Psoas muscle (tissue), 8 donors: ENCODE results near the gene IFNA14. TPM values are rescaled to one million over a fixed set of nuclear protein-coding genes. Genes with fewer than 3 reads are reported as not detected.

ENCODE experiments used
- ATAC-seq, 4 donors: fragments of 200-7000 bp; cut with Tn5 transposase; one replicate each; pipeline ENCODE4 v1.9.1; 2020; ENCODE audit warnings: moderate library complexity in 3 of 4, mild to moderate bottlenecking in 2 of 4
- DNase-seq, 2 donors: peaks; one replicate each; pipeline ENCODE4 v3.0.0-alpha.2; 2020
- H3K27ac ChIP-seq: fragments of 200-600 bp; one replicate; pipeline ENCODE4 v1.8.0; 2022
- H3K27me3 ChIP-seq, 3 donors: fragments of 200-600 bp in 1 of 3; one replicate each; pipeline versions ENCODE4 v1.6.1 to v1.8.0; 2013 to 2022; ENCODE audit warnings: low read length in 2 of 3, mild to moderate bottlenecking in 2 of 3, moderate library complexity in 1 of 3; ENCODE audit not compliant: insufficient read depth in 3 of 3
- H3K36me3 ChIP-seq, 2 donors: fragments of 200-600 bp in 1 of 2; one replicate each; pipeline versions ENCODE4 v1.6.1 to v1.8.0; 2013 to 2022; ENCODE audit warnings: low read depth in 1 of 2, mild to moderate bottlenecking in 1 of 2, moderate library complexity in 1 of 2; ENCODE audit not compliant: insufficient read depth in 1 of 2
- H3K4me1 ChIP-seq: fragments of 200-600 bp; one replicate; pipeline ENCODE4 v1.8.0; 2022
- H3K4me3 ChIP-seq: fragments of 200-600 bp; one replicate; pipeline ENCODE4 v1.8.0; 2022; ENCODE audit warnings: mild to moderate bottlenecking
- H3K9me3 ChIP-seq: fragments of 200-600 bp; one replicate; pipeline ENCODE4 v1.8.0; 2022
- WGBS, 3 donors: extraction: QIAGEN DNeasy Blood & Tissue Kit; methylation state at CpG; one replicate each; pipeline versions ENCODE4 v1.1.6 to v1.1.7; 2013; 5-methylcytosine and 5-hydroxymethylcytosine counted together
- intact Hi-C, 2 donors: fragments of 100-400 bp; cut with DNase I; formaldehyde crosslinking; loops; one replicate each; pipeline versions ENCODE4 v1.11.0 to v1.14.2; 2022
- polyA plus RNA-seq, 3 donors: library from polyadenylated mRNA; stranded (reverse); fragments of 200-250 nt; gene quantifications; one replicate each; pipeline ENCODE4 v1.2.3, GENCODE V29; 2013
- total RNA-seq, 4 donors: library from RNA; stranded (reverse); fragmentation: NEBNext Ultra II Directional in 2 of 4; extraction: Animal tissue kit (Norgen Biotek cat#: 25700) in 2 of 4; gene quantifications; one replicate each; pipeline versions ENCODE4 v1.2.1 to v1.2.4, GENCODE V29; 2021 to 2023
- TF ChIP-seq, protein P1 (sequence below): fragments of 200-600 bp; IDR thresholded peaks from one replicate; pipeline ENCODE4 v1.8.0; 2022; ENCODE audit warnings: antibody characterized with exemption
- donor health status: healthy with polysubstance abuse.
- donor health status: DM: no; HTN: no; CAD: no; lungs with moderate emphysema.
- donor health status: Bipolar disorder and iron deficiency.
- donor health status: healthy.
- donor health status: DM: yes; HTN: yes; CAD: no.
- donor health status: DM: no; HTN: no; CAD: no.
- donor health status: DM: no; HTN: no; CAD: no.
- donor health status: DM: yes; HTN: yes; CAD: no.

IFNA14 gene
- total and polyA plus RNA-seq, 7 donors, result not detected

- Histone ChIP-seq H3K27me3 (no peaks in the 10 kb centered on the region), H3K36me3 (no peaks in the 10 kb centered on the region), H3K9me3 (no peaks in the 10 kb centered on the region), H3K27ac (no peak overlapping the region), H3K4me3 (no peak overlapping the region), H3K4me1 (no peaks in the 10 kb centered on the region)
- no peak for DNase-seq
- ATAC-seq, result no peak
- 75 to 79% (median 78%) methylated on average over 5 of the region's 5 CpGs for WGBS, 3 donors
- intact Hi-C loops, result no loop called here
- TF ChIP-seq, protein P1, sequence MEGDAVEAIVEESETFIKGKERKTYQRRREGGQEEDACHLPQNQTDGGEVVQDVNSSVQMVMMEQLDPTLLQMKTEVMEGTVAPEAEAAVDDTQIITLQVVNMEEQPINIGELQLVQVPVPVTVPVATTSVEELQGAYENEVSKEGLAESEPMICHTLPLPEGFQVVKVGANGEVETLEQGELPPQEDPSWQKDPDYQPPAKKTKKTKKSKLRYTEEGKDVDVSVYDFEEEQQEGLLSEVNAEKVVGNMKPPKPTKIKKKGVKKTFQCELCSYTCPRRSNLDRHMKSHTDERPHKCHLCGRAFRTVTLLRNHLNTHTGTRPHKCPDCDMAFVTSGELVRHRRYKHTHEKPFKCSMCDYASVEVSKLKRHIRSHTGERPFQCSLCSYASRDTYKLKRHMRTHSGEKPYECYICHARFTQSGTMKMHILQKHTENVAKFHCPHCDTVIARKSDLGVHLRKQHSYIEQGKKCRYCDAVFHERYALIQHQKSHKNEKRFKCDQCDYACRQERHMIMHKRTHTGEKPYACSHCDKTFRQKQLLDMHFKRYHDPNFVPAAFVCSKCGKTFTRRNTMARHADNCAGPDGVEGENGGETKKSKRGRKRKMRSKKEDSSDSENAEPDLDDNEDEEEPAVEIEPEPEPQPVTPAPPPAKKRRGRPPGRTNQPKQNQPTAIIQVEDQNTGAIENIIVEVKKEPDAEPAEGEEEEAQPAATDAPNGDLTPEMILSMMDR, result no peak
These were observed 15.9 kb upstream of the IFNA14 start for GRCh38 chr9:21255538-21256212.

DNA sequence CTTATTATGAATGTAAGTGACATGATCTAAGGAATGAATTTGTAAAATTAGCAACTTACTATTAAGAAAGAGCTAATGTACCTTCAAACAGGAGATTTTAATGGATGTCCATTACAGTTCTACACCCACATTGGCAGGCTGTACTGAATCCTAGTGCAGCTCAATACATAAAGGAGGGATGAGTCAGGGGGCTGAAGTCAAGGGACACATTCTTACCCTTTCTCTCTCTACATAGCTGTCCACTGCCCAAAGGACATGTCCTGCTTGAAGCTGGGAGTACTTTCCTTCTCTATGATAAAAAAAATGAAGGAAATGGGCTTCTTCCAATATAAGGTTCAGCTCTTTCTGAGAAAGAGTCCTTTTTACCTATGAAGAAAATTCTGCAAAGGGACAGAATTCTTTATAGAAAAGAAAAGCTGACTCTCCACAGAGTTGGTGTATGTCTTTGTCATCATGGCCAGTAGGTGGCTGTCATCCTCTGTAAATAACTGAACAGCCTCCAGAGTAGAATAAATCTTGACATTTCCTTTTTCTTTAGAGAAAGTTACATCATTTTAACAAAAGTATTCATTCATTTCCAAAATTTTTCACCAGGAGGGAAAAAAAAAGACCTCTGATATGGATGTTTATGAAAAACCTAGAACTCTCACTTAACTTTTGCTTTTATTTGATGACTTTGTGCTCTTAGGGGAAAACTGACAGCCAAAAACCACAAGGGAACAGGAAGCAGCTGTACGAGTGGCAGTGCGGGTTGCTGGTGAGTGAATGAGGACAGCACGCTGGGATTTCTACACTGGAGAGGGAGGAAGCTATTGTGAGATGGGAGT lies 13.1 kb upstream of the IFNA14 start:
- Histone ChIP-seq H3K9me3 (no peaks in the 10 kb centered on the region), H3K4me1 (no peaks in the 10 kb centered on the region), H3K4me3 (no peak overlapping the region), H3K27ac (no peak overlapping the region), H3K36me3 (no peaks in the 10 kb centered on the region), H3K27me3 (no peaks in the 10 kb centered on the region)
- TF ChIP-seq, protein P1, result peak; percentile 37
- intact Hi-C loops, result no loop called here
- ATAC-seq, result peak in 1 of 4 donors; percentile 23
- peak in 1 of 2 donors; percentile 59 for DNase-seq
- 0 to 1% (median 0%) methylated on average over 3 of the region's 3 CpGs for WGBS, 3 donors

GRCh38 chr9:21251638-21252037 lies 11.8 kb upstream of the IFNA14 start:
- DNase-seq, result no peak
- intact Hi-C loops, result no loop called here
- Histone ChIP-seq H3K4me1 (no peaks in the 10 kb centered on the region), H3K27ac (no peak overlapping the region), H3K9me3 (no peaks in the 10 kb centered on the region), H3K4me3 (no peak overlapping the region), H3K36me3 (no peaks in the 10 kb centered on the region), H3K27me3 (no peaks in the 10 kb centered on the region)
- TF ChIP-seq, protein P1, result no peak
- no peak for ATAC-seq
- 50 to 68% (median 54%) methylated on average over 4 of the region's 4 CpGs for whole genome bisulfite sequencing, 3 donors

- intact Hi-C loops, result no loop called here
- ATAC-seq, result no peak
These were observed 11.4 kb upstream of the IFNA14 start for GRCh38 chr9:21251190-21251589.

More at GRCh38 chr9:21251190-21251589, 11.4 kb upstream of the IFNA14 start:
- TF ChIP-seq, protein P1, result no peak
- H3K9me3 ChIP-seq, result no peaks in the 10 kb centered on the region
- H3K27ac ChIP-seq, result no peak overlapping the region
- 20 to 33% (median 29%) methylated on average over 1 of the region's 1 CpG for WGBS, 3 donors
- DNase-seq, result no peak
- no peak overlapping the region for H3K4me3 ChIP-seq
- H3K27me3 ChIP-seq, result no peaks in the 10 kb centered on the region
- H3K36me3 ChIP-seq, result no peaks in the 10 kb centered on the region
- no peaks in the 10 kb centered on the region for H3K4me1 ChIP-seq
